Amniotic epithelial cell (primary cell): ENCODE measurements around the gene FCER2.
A peak's percentile ranks its signal among the peaks of the same experiment; 100 is the strongest.

ENCODE experiments used
- DNase-seq: peaks from one replicate; pipeline ENCODE4 v3.0.0-alpha.2; 2010; ENCODE audit warnings: low read depth

The FCER2 gene

DNA sequence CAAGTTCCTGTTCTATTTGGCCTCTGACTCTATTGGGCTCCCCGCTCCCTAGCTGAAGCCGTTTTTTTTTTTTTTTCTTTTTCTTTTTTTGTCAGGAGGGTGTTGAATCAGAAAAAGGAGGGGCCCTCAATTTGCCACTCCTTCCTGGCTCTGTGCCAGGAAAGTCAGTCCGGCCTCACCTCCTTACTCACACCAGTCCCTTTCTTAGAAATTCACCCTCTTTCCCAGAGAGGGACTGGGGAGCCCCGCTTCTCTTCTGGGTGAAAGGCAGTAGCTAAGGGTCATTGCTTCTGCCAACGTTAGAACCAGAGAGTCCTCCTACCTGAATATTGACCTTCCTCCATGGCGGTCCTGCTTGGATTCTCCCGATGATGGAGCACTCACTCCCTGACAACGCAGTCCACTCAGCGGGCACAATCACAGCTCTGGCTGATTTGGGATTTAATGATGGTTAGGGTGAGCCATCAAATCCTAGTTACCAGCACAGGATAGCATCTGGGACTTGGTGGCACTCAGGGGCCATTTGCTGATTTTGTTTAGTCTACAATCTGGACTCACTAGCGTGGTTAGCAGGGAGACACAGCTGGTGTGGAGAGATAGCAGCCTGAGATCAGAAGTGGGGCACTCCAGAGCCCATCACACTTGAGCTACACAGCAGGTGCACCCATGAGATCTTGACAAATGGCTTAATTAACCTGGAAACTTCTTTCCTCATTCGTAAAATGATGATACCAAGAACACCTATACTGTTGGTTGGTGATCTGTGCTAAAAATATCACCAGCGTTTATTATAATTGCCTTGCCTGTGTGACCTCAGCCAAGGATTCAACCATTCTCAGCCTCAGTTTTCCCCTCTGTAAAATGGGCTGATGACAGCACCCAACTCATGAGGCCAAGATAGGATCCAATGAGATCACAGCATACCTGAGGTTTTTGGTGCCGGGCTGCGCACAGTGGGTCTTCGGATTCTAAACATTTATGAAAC, 2.2 kb downstream of the FCER2 start:
- no peak for DNase-seq

DNA sequence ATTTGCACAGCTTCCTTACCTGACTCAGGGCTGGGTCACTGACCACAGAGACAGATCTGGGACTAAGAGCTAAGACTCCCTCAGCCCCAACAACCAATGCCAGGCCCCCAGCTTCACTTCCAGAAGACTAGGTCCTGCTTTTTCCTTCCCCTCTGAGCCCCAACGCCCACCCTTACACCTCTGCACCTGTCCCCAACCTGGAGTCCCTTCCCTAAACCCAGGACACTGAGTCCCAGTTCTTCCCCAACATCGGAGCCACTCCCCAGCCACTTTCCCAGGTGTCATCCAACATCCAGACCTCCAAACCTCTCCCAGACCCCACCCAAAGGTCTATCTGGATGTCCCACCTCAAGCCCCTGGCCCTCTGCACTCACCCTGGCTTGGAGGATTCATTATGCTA, 2.9 kb downstream of the FCER2 start:
- DNase-seq = no peak

- DNase-seq = no peak
These were observed 3.3 kb downstream of the FCER2 start for GRCh38 chr19:7698583-7698982.

DNA sequence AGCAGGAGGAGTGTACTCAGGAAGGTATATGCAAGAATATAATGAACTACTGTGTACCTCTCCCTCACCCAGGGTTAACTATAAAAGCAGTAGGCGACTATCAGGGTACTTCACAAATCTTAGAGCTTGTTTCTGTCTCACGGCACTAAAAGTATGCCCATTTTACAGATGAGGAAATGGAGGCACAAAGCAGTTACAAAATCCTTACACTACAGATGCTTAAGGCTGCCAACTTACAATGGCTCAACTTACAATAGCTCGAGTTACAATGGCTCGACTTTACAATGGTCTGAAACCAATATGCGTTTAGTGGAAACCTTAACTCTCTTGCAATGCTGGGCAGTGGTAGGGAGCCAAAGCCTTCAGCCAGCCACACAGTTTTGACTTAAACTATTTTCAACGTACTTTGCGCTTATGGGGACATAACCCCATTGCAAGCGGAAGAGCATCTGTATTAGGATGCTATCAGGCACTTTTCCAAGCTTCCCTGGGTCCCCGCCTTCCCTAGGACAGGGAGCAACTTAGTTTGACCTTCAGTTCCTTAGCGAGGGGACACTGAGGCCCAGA, 4.1 kb downstream of the FCER2 start:
- DNase-seq = no peak

DNA sequence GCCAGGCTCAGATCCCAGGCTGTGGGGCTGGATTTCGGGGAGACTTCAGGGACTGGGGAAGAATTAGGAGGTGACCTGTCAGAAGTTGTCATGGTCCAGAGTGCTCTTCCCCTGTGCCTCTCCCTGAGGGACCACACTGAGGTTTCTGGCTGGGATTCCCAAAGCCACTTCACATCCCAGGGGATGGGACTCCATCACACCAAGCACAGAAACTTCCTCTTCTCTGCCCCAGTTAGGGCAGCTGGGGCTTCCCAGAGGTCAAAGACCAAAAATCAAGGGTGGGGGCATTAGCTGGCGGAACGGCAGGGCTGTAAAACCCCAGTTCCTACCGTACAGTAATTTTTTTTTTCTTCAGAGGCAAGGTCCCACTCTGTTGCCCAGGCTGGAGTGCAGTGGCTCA, 7.4 kb downstream of the FCER2 start:
- no peak for DNase-seq

- no peak for DNase-seq
These were observed 9.4 kb downstream of the FCER2 start for GRCh38 chr19:7692417-7693088.

DNA sequence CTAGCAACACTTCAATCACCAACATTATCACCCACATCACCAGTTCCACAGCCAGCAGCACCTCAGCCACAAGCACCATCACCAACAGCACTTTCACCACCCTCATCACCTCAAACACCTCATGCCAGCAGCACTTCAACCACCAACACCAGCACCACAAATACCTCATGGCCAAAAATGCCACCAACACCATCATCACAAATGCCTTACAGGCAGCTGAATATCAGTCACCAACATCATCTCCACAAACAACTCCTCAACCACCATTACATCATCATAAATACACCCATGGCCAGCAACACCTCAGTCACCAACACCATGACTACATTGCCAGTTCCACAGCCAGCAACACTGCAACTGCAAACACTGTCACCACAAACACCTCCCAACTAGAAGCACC, 10.4 kb downstream of the FCER2 start:
- no peak for DNase-seq

- no peak for DNase-seq
These were observed 11.1 kb downstream of the FCER2 start for GRCh38 chr19:7690779-7691258.

- no peak for DNase-seq
These were observed 12.8 kb downstream of the FCER2 start for GRCh38 chr19:7689165-7689564.

GRCh38 chr19:7687177-7687576, 14.8 kb downstream of the FCER2 start:
- no peak for DNase-seq

GRCh38 chr19:7685546-7686445, 16.1 kb downstream of the FCER2 start:
- no peak for DNase-seq

- DNase-seq = no peak
These were observed 19.6 kb downstream of the FCER2 start for GRCh38 chr19:7682175-7682855.

DNA sequence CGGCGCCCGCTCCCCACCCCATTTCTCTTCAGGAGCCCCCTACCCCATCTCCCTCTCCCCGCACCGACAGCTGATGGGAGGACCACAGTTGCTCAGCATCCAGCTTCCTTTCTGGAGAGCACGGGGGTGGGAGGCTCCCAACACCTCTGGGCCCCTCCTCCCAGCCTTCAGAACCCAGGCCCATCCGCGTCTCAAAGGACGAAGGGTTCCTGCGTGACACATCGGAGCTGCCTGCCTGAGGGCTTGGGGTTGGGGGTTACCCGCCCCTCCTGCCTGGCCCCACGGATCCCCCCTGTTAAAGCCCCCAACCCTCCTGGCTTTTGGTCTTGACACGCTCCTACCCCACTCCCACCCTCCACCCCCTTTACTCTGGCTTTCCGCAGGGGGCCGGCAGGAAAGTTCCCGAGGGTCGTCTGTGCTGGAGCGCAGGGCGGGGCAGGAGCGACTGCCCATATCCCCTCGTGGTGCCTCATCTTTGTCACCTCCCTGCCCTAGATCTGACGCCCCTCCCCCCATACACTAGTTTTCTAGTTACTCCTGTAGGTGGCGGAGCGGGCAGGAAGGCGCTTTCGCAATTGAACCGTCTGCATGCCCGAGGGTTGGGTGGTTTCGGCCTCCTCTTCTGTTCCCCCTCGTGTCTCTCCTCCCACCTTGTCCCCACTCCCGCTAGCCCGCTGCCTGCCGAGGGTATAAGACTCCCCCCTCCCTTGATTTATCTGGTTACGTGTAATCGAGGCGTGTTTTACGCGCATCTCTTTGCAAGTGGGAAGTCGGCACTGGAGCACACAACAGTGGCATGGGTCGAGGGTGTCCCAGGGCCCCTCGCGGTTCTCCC, 20.4 kb downstream of the FCER2 start:
- peak; percentile 74 for DNase-seq

GRCh38 chr19:7680606-7681339, 21.2 kb downstream of the FCER2 start, which contains the start of gene TRAPPC5:
Gene TRAPPC5 (plus strand): TSS chr19:7680833. CDS start chr19:7682254, 1,421 bp downstream.
- DNase-seq = peak; percentile 65

GRCh38 chr19:7679771-7680605, 21.9 kb downstream of the FCER2 start:
- no peak for DNase-seq

- no peak for DNase-seq
These were observed 22.8 kb downstream of the FCER2 start for GRCh38 chr19:7678971-7679751.

DNA sequence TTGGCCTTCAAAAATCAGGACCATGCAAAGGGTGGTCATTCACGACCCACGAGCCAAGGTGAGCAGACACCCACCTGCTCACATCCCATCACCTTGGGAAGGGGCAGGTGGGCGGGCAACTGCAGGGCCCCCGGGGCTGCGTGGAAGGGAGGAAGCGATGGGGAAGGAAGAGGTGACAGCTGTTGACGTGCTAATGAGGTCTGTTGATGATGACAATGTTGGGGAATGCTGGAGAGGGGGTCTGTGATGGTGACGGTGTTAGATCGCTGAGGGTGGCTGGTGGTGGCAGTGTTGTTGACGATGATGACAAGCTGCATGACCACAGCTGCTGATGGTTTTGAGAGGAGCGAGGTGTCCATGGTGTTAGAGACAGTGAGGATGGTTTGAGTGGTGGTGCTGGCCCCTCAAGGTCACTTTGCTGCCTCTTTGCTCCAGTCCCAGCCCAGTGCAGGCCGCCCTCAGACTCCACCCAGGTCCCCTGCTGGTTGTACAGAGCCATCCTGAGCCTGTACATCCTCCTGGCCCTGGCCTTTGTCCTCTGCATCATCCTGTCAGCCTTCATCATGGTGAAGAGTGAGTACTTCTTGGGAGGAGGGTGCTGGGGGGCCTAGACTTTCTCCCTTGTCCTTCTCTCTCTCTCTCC, 24.1 kb downstream of the FCER2 start:
- no peak for DNase-seq
